Ovary (tissue), 9 donors: ENCODE results near the gene LRRN3. TPM values are rescaled to one million over a fixed set of nuclear protein-coding genes. Genes with fewer than 3 reads are reported as not detected.

Experiments used
- DNase-seq, 5 donors: peaks; one replicate each; pipeline ENCODE4 v3.0.0-alpha.2; 2019 to 2020
- H3K27ac ChIP-seq, 2 donors: fragments of 200-600 bp; one replicate each; pipeline versions ENCODE4 v1.5.1 to v1.8.0; 2019 to 2022
- H3K27me3 ChIP-seq: fragments of 200-600 bp; one replicate; pipeline ENCODE4 v1.8.0; 2022
- H3K36me3 ChIP-seq: fragments of 200-600 bp; sonication (generic); one replicate; pipeline ENCODE4 v1.5.1; 2019
- H3K4me1 ChIP-seq: one replicate; pipeline ENCODE4 v1.8.1; 2013; ENCODE audit warnings: mild to moderate bottlenecking, moderate library complexity; ENCODE audit not compliant: insufficient read depth
- H3K4me3 ChIP-seq: fragments of 200-600 bp; sonication (generic); one replicate; pipeline ENCODE4 v1.5.1; 2017
- H3K9me3 ChIP-seq, 2 donors: fragments of 200-600 bp in 1 of 2; sonication (generic) in 1 of 2; one replicate each; pipeline versions ENCODE4 v1.5.1 to v1.8.1; 2013 to 2019; ENCODE audit warnings: mild to moderate bottlenecking in 1 of 2, moderate library complexity in 1 of 2
- EP300 ChIP-seq: sonication (generic); formaldehyde crosslinking; IDR thresholded peaks from one replicate; pipeline ENCODE4 v1.6.1; 2017; ENCODE audit warnings: antibody characterized with exemption
- POLR2A ChIP-seq: fragments of 450-650 bp; IDR thresholded peaks from one replicate; pipeline ENCODE4 v1.6.1; 2017; ENCODE audit warnings: antibody characterized with exemption, mild to moderate bottlenecking, moderate library complexity
- WGBS, 3 donors: extraction: QIAGEN DNeasy Blood & Tissue Kit in 1 of 3; methylation state at CpG; one replicate each; pipeline versions ENCODE4 v1.1.5 to v1.1.7; 2013 to 2017; 5-methylcytosine and 5-hydroxymethylcytosine counted together
- intact Hi-C, 4 donors: fragments of 100-400 bp; cut with DNase I; formaldehyde crosslinking; loops; one replicate each; pipeline versions ENCODE4 v1.11.0 to v1.15.1; 2022 to 2023
- polyA plus RNA-seq, 2 donors: library from polyadenylated mRNA; stranded (reverse); fragments of 200-250 nt in 1 of 2; fragments of 350-450 nt in 1 of 2; fragmentation: Illumina TruSeq in 1 of 2; extraction: RNeasy Lipid Tissue Mini Kit (QIAGEN cat#74804) in 1 of 2; gene quantifications; one replicate each; pipeline ENCODE4 v1.2.3, GENCODE V29; 2013 to 2014
- total RNA-seq, 7 donors: library from RNA; depleted of rRNA in 2 of 7; stranded (reverse); fragments of >200 nt in 2 of 7; fragmentation: NEBNext Ultra II Directional in 3 of 7; extraction: Animal tissue kit (Norgen Biotek cat#: 25700) in 3 of 7; gene quantifications; one replicate each; pipeline versions ENCODE4 v1.1.0 to v1.2.4, GENCODE V29; 2016 to 2023
- TF ChIP-seq, protein P1 (sequence below), 3 donors: fragments of 450-650 bp in 2 of 3; fragments of 200-600 bp in 1 of 3; IDR thresholded peaks; one replicate each; pipeline versions ENCODE4 v1.5.1 to v1.8.0; 2016 to 2022; ENCODE audit warnings: antibody characterized with exemption in 3 of 3, mild to moderate bottlenecking in 1 of 3
- donor health status: DM: no; HTN: no; CAD: no; lungs with moderate emphysema.
- donor health status: DM: no; HTN: no; CAD: no.
- donor health status: Bipolar disorder and iron deficiency.
- donor health status: DM: yes; HTN: yes; CAD: no.
- donor health status: DM: no; HTN: no; CAD: no.
- donor health status: DM: yes; HTN: yes; CAD: no.

The LRRN3 gene
- total and polyA plus RNA-seq, 9 donors, result 0.24 to 5.3 (median 1.1) TPM

DNA sequence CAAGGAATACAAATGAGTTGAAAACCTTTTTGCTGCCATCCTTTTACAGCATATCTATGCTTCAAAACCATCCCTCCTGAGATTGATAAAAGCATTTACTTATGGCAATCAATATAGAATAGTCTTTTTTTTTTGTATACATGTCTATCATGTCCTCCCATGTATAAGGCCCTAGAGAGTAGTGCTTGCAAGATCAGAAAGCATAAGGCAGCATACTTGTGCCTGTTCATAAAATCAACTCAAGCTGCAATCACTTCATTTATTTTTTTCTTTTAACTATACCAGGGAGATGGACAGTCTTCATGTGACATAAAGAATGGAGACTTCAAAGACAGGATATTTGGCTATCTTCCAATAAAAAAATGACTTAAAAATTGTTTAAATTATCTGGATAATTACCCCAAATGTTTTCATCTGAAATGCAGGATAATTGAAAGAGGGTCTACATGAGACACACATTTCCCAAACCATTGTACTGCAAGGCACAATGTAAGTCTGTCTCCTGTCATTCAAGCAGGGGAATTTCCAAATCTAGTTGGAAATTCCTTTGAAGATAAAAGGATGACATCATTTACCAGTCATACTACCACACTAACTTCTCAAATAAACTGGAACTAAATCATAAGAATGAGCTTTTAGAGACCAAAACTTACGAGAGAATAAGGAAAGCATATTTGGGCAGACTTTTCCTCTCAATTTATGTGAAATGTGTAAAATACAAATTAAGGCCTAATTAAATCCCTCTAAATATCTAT, 22.5 kb downstream of the LRRN3 start:
- Histone ChIP-seq H3K4me3 (no peak overlapping the region), H3K36me3 (no peaks in the 10 kb centered on the region), H3K27me3 (no peaks in the 10 kb centered on the region), H3K9me3 (no peaks in the 10 kb centered on the region), H3K27ac (no peak overlapping the region), H3K4me1 (no peaks in the 10 kb centered on the region)
- 69 to 85% (median 84%) methylated on average over 1 of the region's 1 CpG for WGBS, 3 donors
- no peak for DNase-seq
- intact Hi-C loops, result no loop called here
- TF ChIP-seq, protein P1, sequence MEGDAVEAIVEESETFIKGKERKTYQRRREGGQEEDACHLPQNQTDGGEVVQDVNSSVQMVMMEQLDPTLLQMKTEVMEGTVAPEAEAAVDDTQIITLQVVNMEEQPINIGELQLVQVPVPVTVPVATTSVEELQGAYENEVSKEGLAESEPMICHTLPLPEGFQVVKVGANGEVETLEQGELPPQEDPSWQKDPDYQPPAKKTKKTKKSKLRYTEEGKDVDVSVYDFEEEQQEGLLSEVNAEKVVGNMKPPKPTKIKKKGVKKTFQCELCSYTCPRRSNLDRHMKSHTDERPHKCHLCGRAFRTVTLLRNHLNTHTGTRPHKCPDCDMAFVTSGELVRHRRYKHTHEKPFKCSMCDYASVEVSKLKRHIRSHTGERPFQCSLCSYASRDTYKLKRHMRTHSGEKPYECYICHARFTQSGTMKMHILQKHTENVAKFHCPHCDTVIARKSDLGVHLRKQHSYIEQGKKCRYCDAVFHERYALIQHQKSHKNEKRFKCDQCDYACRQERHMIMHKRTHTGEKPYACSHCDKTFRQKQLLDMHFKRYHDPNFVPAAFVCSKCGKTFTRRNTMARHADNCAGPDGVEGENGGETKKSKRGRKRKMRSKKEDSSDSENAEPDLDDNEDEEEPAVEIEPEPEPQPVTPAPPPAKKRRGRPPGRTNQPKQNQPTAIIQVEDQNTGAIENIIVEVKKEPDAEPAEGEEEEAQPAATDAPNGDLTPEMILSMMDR (IDR thresholded peaks at IDR 0.05), result no peak
- TF ChIP-seq EP300 (no peak), POLR2A (no peak)

GRCh38 chr7:111115966-111116365, 25.0 kb downstream of the LRRN3 start:
- no peak for DNase-seq
- Histone ChIP-seq H3K27ac (no peak overlapping the region), H3K9me3 (no peaks in the 10 kb centered on the region), H3K36me3 (no peaks in the 10 kb centered on the region), H3K4me1 (no peaks in the 10 kb centered on the region), H3K4me3 (no peak overlapping the region), H3K27me3 (no peaks in the 10 kb centered on the region)
- TF ChIP-seq POLR2A (no peak), EP300 (no peak)
- TF ChIP-seq, protein P1 (IDR thresholded peaks at IDR 0.05), result no peak
- WGBS, 3 donors, result 79 to 86% (median 81%) methylated on average over 2 of the region's 2 CpGs
- intact Hi-C loops, result no loop called here

DNA sequence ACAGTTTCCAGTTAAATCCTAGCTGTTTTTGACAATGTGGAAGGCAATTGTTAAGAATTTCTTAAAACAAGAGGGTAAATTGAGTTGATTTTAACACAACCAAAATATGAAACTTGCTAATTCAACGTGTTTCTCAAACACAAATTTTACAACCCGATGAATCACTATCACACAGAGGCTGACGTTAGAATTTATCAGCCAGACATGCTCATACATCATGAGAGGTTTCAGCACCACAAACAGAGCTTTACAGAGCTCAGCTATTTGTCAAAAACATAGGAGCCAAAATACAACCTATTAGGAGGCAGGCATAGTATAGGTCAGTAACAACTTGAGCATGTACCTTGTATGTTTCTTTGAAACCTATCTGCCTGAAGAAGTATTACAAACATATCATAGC, 36.1 kb downstream of the LRRN3 start:
- intact Hi-C loops, result no loop called here
- no peak for DNase-seq
- Histone ChIP-seq H3K27ac (no peak overlapping the region), H3K27me3 (peaks cover 2% of the 10 kb centered on the region), H3K9me3 (no peaks in the 10 kb centered on the region), H3K4me1 (no peaks in the 10 kb centered on the region), H3K36me3 (no peaks in the 10 kb centered on the region), H3K4me3 (no peak overlapping the region)
- TF ChIP-seq, protein P1 (IDR thresholded peaks at IDR 0.05), result no peak
- TF ChIP-seq EP300 (no peak), POLR2A (no peak)
- 1 to 7% (median 3%) methylated on average over 3 of the region's 3 CpGs for WGBS, 3 donors

DNA sequence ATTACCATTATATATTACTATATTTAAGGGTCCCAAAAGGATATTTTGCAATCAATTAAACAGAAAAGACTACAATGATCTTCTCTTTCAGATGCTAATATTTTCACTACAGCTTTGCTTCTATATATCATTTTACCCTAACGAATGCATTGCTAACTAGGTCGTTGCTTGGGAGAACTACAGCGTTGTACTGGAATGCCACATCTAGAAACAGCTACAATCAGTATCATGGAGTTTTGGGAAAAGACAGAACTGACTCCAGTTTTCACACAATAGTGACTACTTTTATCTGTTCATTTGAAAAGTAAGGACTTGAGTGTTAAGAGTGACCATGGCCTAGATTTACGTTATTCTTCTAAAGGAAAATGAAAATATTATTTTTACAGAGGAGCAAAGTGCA, 38.5 kb downstream of the LRRN3 start:
- no peak for DNase-seq
- Histone ChIP-seq H3K9me3 (no peaks in the 10 kb centered on the region), H3K27me3 (peaks cover 2% of the 10 kb centered on the region), H3K36me3 (no peaks in the 10 kb centered on the region), H3K27ac (no peak overlapping the region), H3K4me1 (no peaks in the 10 kb centered on the region), H3K4me3 (no peak overlapping the region)
- intact Hi-C loops, result no loop called here
- WGBS, 3 donors, result 92 to 97% (median 95%) methylated on average over 4 of the region's 4 CpGs
- TF ChIP-seq POLR2A, result no peak
- no peak for TF ChIP-seq EP300
- TF ChIP-seq, protein P1 (IDR thresholded peaks at IDR 0.05), result no peak
